ENCODE measurements around the gene UIMC1.

- TF ChIP-seq POLR2A (IDR thresholded peaks at IDR 0.05; ENCODE audit: low read depth) (no peak), CTCF (IDR thresholded peaks at IDR 0.05) (no peak), POLR2AphosphoS5 (IDR thresholded peaks at IDR 0.05) (no peak), EP300 (IDR thresholded peaks at IDR 0.05) (no peak)
Observed at GRCh38 chr5:176878463-176878862, 128.1 kb downstream of the UIMC1 start.

Measured in esophagus muscularis mucosa (tissue), 4 donors.